ENCODE measurements around the gene BSPRY. TPM values are rescaled to one million over a fixed set of nuclear protein-coding genes. Genes with fewer than 3 reads are reported as not detected.

BSPRY gene
- total RNA-seq, 2 donors from 2014 or later, result 14.1 to 17.9 TPM

DNA sequence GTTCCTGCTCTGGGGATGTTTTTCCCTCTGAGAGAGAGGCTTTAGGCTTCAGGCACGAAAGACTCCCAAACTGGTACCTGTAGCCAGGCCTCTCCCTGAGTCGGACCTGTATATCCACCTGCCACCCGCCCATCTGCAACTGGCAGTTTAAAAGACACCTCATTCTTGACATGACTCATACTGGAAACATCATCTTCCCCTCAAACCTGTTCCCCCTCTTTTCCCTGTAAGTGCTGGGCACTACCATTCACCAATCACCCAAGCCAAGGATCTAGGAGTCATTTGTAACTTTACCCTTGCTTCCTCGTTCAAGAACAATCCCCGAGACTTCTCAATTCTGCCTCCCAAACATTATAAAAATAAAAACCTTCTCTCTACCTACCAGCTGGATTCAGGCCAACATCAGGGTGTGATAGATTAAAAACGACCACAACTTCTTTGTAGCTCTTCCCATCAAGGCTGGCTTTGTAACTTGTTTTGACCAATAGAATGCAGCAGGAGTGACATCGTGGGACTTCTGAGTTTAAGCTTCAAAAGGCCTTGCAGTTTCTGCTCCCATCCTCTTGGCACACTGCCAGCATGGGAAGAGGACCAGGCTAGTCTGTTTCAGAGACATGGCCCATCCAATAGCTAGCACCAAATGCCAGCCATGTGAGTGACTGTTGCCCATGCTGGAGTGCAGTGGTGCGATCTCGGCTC lies 7.5 kb upstream of the BSPRY start:
- H3K36me3 Mint-ChIP-seq (ENCODE audit: low read depth), result no peaks in the 10 kb centered on the region
- H3K27me3 ChIP-seq (ENCODE audit: control insufficient read depth, insufficient read depth, low read length, poor library complexity, severe bottlenecking), result no peaks in the 10 kb centered on the region
- H3K9ac ChIP-seq (ENCODE audit: extremely low read depth, low read length, poor library complexity, severe bottlenecking), result no peak overlapping the region
- H3K27ac Mint-ChIP-seq, result no peak overlapping the region
- peaks cover 24% of the 10 kb centered on the region for H3K27me3 Mint-ChIP-seq (ENCODE audit: insufficient read depth)
- no peaks in the 10 kb centered on the region for H3K9me3 ChIP-seq (ENCODE audit: control insufficient read depth, low read length)
- no peak overlapping the region for H3K4me3 Mint-ChIP-seq
- peaks cover 26% of the 10 kb centered on the region for H3K4me1 Mint-ChIP-seq
- DNase-seq, result peak; percentile 49
- H3K4me3 ChIP-seq (ENCODE audit: low read length), result no peak overlapping the region
- no peaks in the 10 kb centered on the region for H3K36me3 ChIP-seq (ENCODE audit: control insufficient read depth, insufficient read depth, low read length)
- peaks cover 2% of the 10 kb centered on the region for H3K4me1 ChIP-seq (ENCODE audit: control insufficient read depth, insufficient read depth, low read length)
- WGBS, 2 experiments (ENCODE audit: insufficient coverage in 1 of 2, insufficient read length in 1 of 2), result 80 to 82% methylated on average over 9 of the region's 9 CpGs
- H3K9me3 Mint-ChIP-seq, result no peaks in the 10 kb centered on the region
- TF ChIP-seq, protein P1, sequence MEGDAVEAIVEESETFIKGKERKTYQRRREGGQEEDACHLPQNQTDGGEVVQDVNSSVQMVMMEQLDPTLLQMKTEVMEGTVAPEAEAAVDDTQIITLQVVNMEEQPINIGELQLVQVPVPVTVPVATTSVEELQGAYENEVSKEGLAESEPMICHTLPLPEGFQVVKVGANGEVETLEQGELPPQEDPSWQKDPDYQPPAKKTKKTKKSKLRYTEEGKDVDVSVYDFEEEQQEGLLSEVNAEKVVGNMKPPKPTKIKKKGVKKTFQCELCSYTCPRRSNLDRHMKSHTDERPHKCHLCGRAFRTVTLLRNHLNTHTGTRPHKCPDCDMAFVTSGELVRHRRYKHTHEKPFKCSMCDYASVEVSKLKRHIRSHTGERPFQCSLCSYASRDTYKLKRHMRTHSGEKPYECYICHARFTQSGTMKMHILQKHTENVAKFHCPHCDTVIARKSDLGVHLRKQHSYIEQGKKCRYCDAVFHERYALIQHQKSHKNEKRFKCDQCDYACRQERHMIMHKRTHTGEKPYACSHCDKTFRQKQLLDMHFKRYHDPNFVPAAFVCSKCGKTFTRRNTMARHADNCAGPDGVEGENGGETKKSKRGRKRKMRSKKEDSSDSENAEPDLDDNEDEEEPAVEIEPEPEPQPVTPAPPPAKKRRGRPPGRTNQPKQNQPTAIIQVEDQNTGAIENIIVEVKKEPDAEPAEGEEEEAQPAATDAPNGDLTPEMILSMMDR (conservative IDR thresholded peaks at IDR 0.05), result no peak
- no peak overlapping the region for H3K27ac ChIP-seq (ENCODE audit: low read depth, low read length)

GRCh38 chr9:113343732-113344231 lies 5.6 kb upstream of the BSPRY start:
- no peaks in the 10 kb centered on the region for H3K9me3 ChIP-seq (ENCODE audit: control insufficient read depth, low read length)
- H3K27ac ChIP-seq (ENCODE audit: low read depth, low read length), result no peak overlapping the region
- WGBS, 2 experiments (ENCODE audit: insufficient coverage in 1 of 2, insufficient read length in 1 of 2), result 75 to 80% methylated on average over 1 of the region's 1 CpG
- H3K9me3 Mint-ChIP-seq, result no peaks in the 10 kb centered on the region
- H3K4me1 ChIP-seq (ENCODE audit: control insufficient read depth, insufficient read depth, low read length), result peaks cover 5% of the 10 kb centered on the region
- H3K36me3 Mint-ChIP-seq (ENCODE audit: low read depth), result no peaks in the 10 kb centered on the region
- no peak overlapping the region for H3K4me3 Mint-ChIP-seq
- no peaks in the 10 kb centered on the region for H3K36me3 ChIP-seq (ENCODE audit: control insufficient read depth, insufficient read depth, low read length)
- H3K4me3 ChIP-seq (ENCODE audit: low read length), result no peak overlapping the region
- no peak overlapping the region for H3K9ac ChIP-seq (ENCODE audit: extremely low read depth, low read length, poor library complexity, severe bottlenecking)
- DNase-seq, result peak; percentile 22
- no peak overlapping the region for H3K27ac Mint-ChIP-seq
- H3K4me1 Mint-ChIP-seq, result peaks cover 37% of the 10 kb centered on the region
- TF ChIP-seq, protein P1 (conservative IDR thresholded peaks at IDR 0.05), result no peak
- no peaks in the 10 kb centered on the region for H3K27me3 ChIP-seq (ENCODE audit: control insufficient read depth, insufficient read depth, low read length, poor library complexity, severe bottlenecking)
- peaks cover 24% of the 10 kb centered on the region for H3K27me3 Mint-ChIP-seq (ENCODE audit: insufficient read depth)

- Mint-ChIP-seq H3K27me3 (ENCODE audit: insufficient read depth) (peaks cover 32% of the 10 kb centered on the region), H3K9me3 (no peaks in the 10 kb centered on the region), H3K36me3 (ENCODE audit: low read depth) (no peaks in the 10 kb centered on the region), H3K4me1 (peaks cover 30% of the 10 kb centered on the region), H3K27ac (no peak overlapping the region), H3K4me3 (no peak overlapping the region)
- Histone ChIP-seq H3K4me1 (ENCODE audit: control insufficient read depth, insufficient read depth, low read length) (peaks cover 5% of the 10 kb centered on the region), H3K27ac (ENCODE audit: low read depth, low read length) (no peak overlapping the region), H3K27me3 (ENCODE audit: control insufficient read depth, insufficient read depth, low read length, poor library complexity, severe bottlenecking) (peaks cover 6% of the 10 kb centered on the region), H3K9ac (ENCODE audit: extremely low read depth, low read length, poor library complexity, severe bottlenecking) (no peak overlapping the region), H3K4me3 (ENCODE audit: low read length) (no peak overlapping the region), H3K9me3 (ENCODE audit: control insufficient read depth, low read length) (no peaks in the 10 kb centered on the region), H3K36me3 (ENCODE audit: control insufficient read depth, insufficient read depth, low read length) (no peaks in the 10 kb centered on the region)
- WGBS, 2 experiments (ENCODE audit: insufficient coverage in 1 of 2, insufficient read length in 1 of 2), result 100% methylated on average over 2 of the region's 2 CpGs; no CpG with 5 or more reads in 1 of the 2 experiments
- TF ChIP-seq, protein P1 (conservative IDR thresholded peaks at IDR 0.05), result no peak
- no peak for DNase-seq
Measured at GRCh38 chr9:113345190-113345589, 4.2 kb upstream of the BSPRY start.
